DMS79 treated with DMSO at 0.1 percent for 48 hours (cell line): ENCODE measurements around the gene MRC1.

Source experiments
- DNase-seq: peaks from one replicate; lab custom pipeline; 2025; lab: John Stamatoyannopoulos, UW

MRC1 gene

DNA sequence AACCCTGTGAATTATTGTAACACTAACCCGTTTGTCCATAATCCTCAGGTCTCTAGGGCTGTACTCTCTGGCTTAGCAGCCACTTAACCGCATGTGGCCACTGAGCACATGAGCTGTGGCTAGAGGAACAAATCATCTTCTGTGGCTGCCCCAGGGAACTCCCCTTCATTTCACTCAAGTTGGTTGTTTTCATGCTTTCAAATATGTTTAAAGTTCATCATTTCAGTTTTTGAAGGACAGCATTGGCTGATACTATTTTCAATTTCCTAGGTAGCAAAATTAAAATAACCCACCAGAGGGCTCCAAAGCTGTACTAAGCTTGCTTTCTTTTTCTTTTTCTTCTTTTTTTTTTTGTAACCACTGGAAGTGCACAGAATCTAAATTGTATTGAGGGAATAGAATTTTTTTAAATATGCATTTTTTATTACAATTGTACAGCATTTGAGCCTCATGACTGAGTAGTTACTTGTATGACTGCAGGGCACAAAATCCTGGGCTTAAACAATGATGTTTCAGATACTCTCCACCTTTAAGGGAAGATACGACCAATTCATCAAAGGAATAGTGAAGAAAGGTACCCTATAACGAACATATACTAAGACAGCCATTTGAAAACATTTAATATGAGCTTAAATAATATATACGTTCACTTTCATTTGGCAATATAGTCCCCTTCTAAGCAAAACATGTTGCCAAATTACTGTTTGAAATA is 38.6 kb downstream of the MRC1 start:
- DNase-seq: no peak

DNA sequence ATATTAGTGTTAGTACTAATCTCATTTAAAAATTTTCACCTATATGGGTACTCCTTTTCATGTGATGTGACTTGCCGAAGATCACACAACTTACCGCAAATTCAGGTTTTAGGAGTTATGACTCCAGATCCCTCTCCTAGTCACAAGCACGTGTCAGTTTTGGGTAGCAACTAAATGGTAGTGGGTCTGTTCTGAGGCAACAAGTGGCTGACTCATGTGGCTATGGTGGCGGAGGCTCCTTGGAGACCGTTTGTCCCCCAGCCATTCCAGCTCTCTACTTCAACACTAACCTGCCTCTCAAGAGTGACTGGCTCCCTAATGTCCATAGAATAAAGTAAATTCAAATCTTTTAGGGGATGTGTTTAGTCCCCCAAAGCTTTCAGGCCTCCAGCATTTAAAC is 39.5 kb downstream of the MRC1 start:
- DNase-seq: no peak

DNA sequence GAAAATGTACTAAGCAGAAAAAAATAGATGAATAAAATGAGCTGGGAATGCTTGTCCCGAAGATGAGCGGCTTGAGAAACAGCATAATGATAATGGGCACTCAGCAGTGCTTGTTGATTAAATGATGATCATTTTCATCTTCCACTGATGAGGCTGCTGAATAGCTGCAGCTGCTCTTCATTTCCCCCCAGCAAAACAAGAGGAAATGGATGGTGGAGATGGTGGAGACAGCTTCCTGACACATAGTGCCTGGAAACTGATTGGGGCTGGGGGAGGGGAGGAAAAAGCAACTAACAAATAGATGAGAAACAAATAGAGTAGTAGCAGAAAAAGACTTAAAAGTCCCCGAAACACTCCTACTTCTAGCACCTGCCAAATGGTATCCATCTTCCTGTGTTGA is 41.4 kb downstream of the MRC1 start:
- no peak for DNase-seq

DNA sequence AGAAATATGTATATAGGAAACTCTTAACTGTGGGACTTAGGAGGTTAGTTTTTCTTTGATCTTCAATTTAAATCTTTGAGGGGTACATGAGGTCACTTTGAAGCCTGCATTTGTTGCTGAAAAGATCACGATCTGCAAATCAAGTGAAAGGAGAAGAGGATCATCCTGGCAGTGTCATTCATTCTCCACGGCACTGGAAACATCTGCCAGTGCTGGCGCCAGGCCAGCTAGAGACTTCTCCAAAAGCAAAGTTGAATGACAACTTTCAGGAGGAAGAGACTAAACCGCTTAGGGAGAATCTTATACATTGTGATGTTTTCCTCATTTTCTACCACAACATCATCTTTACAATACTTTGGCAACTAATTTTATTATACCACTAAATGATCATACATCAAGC is 42.5 kb downstream of the MRC1 start:
- DNase-seq: no peak

DNA sequence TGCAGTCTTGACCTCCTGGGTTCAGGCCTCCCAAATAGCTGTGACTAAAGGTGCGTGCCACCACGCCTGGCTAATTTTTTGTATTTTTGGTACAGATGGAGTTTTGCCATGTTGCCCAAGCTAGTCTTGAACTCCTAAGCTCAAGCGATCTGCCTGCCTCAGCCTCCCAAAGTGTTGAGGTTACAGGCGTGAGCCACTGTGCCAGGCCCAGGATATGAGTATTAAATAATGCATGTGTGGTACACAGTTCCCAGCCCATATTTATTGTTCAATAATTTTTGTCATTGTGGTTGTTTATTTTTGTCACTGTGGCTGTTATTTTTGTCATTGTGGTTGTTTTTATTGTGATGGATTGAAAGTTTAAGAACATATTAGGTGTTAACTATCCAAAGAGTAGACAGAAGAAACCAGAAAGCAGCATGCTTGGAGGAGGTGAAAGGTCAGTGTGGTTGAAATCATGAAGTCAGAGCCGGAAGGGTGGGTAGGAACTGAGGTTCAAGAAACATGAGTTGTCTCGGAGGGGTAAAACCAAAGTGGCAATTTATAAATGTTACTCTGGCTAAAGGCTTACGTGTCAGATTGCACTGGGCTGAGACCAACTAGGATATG is 45.0 kb downstream of the MRC1 start:
- DNase-seq: no peak

DNA sequence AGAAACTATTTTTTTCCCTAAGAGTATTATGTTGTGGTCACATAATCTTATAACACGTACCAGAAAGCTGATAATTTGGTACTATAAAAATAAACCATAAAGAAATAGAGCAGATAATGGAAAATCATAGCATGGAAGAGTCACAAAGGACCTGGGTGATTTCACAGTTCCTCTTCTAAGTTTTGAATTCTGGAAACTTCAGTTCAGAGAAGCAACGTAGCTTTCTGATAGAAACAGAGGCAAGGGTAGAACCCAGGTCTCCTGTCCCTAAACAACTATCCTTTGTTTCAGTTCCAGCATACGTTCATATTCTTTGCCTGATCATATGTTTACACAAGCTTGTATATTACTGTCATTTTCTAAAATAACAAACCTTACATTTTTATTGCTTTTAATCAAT is 47.9 kb downstream of the MRC1 start:
- no peak for DNase-seq

DNA sequence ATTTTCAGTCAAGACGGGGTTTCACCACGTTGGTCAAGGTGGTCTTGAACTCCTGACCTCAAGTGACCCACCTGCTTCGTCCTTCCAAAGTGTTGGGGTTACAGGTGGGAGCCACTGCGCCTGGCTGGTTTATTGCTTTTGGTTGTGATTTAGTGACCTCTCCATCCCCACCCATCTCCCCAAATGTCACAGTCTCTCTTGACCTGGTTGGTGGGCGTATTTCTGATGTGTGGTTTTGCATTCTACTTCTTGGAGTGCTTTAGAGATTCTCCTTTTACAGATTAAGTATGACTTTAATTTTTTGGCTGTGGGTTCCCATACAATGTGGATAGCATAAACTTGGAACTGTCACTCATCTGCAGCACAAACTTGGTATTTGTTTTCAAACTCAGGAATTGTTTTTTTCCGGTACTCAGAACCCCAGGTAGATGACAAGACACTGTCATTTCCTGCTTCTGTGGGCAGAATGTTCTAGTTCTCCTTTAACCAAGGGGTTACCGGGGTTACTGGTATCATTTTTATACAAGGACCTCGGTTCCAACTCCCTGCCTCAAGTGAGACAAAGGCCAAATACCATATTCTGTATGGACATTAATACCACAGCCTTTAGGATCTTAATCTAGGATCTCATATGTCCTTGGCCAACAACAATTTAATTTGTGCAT is 50.5 kb downstream of the MRC1 start:
- DNase-seq: no peak

DNA sequence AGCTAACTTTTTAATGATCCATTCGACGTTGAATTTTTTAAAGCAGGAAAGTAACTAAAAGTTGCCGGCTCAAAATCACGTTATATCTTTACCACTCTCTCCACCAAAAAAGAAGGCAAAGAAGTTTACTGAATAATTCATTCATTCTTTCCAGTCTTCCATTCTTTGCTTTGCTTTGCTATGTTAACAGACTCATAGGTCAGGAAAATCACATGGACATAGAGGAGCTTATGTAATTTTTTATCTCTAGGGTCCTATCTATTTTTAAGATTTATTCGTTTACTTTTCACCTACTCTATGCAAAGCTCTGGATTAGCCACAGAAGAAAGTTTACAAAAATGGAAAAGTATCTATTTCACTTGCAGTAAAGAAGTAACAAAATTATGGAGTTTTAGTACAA is 52.6 kb downstream of the MRC1 start:
- no peak for DNase-seq

DNA sequence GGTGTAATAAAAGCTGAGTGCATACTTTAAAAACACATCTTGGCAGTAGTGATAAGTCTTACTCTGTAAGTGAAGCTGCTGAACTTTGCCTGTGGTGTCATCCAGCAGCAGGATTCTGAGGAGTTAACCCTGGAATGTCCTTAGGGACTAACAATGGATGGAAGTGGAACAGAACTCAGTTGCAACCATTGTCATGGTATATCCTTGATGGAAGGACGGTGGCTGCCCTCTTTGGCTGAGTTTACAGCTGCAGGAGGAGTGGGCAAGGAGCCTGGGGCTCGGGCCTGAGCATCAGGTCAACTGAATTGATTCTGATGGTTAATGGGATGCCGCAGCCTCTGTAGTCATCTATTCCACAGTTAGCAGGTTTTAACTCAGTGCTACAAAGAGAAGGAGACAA is 56.2 kb downstream of the MRC1 start:
- no peak for DNase-seq

DNA sequence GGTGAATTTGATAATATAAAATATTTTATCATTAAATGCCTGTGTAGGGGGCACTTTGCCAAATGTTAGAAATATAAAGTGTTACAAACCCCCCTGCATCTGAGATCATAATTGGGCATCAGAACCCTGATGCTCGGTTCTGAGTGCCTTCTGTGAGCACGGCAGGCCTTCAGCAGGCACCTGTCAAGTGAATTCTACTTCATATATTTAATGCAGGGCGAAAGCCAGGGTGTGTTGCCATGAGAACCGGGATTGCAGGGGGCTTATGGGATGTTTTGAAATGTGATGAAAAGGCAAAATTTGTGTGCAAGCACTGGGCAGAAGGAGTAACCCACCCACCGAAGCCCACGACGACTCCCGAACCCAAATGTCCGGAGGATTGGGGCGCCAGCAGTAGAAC is 57.2 kb downstream of the MRC1 start:
- DNase-seq: no peak

DNA sequence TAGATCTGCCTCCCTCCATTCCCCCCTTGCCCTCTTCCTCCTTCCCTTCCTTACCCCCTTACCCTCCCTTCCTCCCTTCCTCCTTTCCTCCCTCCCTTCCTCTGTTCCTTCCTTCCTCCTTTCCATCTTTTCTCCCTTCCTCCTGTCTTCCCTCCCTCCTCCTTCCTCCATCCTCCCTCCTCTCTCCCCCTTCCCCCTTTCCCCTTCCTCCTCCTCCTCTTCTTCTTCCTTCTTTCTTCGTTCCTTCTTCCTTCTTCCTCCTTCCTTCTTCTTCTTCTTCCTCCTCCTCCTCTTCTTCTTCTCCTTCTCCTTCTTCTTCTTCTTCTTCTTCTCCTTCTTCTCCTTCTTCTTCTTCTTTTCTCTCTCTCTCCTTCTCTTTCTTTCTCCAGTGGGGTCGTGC is 57.9 kb downstream of the MRC1 start:
- DNase-seq: no peak

DNA sequence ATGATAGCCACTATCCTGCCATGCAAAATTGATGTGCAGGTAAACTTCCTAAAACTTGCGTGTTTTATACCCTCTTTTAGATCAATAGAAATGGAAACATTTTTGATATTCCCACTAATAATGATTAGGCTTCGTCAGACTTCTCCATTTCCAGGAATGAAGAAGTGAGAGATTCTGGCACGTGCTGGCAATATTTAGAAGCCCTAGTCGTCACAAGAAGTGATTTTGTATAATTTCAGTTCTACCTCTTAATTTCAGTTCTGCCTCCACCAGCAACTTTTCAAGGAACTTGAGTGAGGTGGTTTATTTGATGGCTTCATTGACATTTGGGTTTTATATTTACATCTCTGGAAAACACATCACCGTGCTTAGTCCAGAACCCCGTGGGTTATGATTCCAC is 61.9 kb downstream of the MRC1 start:
- DNase-seq: no peak

DNA sequence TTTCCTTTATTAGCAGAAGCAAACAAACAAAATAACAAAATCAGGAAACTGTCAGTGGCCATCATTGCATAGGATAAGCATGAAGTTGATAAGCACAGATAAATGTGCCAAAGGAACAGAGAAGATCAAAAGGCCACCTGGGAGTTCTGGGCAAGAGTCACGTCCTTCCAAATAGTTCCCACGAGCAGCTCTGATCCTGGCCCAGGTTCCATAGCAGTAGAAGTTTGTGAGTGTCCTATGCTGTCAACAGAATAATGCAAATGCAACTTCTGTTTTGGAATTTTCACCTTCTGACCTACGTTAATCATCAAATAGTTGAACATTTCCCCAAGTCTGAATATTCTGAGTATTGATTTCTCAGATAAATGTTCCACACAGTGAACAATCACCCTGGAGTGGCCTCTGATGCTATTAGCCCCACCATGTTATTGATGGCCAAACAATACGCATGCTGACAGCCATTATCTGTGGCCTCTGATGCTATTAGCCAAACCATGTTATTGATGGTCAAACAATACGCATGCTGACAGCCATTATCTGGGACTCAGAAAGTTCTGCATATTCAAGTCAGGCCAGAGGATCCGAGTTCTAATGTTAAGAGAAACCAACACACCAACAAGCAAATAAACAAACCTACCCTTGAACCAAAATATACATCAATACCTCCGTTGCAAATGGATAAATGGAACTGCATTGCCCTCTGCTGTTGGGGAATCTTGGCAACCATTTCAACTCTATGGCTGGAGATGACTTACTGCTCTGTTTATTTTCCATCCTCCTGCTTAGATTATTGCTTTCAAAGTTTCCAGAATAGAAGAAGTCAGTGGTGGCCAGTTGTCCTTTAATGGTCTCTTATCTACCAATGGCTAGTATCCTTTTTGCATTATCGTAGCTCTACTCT is 63.3 kb downstream of the MRC1 start:
- no peak for DNase-seq

DNA sequence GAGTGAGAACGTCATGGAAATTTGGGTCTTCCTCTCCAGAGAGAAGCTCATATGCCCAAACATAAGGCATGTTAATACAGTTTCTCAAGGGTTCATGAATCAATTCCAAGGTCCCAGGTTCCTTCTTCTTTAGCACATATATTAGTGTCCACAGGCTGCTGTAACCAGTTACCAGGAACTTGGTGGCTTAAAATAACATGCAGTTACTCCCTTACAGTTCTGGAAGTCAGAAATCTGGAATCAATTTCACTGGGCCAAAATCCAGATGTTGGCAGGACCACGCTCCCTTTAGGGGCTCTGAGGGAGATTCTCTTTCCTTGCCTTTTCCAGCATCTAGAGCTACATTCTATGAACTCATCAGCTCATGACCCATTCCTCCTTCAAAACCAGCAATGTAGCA is 64.8 kb downstream of the MRC1 start:
- no peak for DNase-seq

DNA sequence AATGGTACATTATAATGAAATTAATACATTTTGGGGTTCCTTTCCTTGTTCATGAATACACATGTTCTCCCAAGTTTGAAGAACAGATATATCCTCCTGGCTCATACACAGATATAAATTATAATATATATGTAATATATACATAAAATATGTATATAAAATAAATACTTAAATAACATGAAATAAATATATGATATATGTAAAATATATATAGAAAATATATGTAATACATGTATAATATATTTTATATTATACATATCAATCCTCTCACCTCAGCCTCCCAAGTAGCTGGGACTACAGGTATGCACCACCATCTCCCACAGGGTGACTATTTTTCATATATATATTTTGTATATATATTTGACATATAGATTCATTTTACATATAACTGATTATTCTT is 68.0 kb downstream of the MRC1 start:
- DNase-seq: no peak

DNA sequence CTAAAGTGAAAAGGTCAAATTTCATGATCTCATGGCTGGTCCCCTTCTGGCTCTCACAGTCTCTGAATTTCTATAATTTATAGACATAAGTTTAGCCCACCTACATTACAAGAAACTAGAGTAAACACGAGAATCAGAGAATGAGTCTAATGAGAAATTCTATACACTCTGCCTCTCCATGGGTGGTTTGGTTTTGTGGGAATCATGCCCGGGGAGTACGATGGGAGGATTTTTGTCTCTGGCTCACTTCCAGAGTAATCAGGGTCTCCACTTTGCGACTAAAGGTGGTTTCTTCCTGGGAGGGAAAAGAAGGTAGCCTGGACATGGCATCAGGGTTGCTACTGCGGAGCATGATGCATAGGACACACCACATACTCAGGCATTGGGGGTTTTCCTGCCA is 69.7 kb downstream of the MRC1 start:
- DNase-seq: no peak

DNA sequence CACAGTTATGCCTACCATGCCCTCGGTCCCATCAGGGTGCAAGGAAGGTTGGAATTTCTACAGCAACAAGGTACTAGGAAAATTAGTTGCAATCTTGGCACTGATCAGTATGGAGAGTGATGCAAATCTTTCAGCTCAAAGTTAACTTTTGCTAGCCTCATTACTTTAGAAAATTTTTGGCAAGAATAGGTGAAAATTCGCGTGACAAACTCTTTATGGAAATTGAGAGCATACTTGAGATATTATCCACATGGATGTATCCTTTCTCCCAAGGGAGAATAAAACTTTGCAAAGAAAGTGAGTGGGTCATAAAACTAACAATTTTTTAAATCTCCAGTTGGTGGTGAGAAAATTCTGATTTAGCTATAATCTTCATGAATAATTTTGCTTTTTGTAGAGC is 71.5 kb downstream of the MRC1 start:
- no peak for DNase-seq

DNA sequence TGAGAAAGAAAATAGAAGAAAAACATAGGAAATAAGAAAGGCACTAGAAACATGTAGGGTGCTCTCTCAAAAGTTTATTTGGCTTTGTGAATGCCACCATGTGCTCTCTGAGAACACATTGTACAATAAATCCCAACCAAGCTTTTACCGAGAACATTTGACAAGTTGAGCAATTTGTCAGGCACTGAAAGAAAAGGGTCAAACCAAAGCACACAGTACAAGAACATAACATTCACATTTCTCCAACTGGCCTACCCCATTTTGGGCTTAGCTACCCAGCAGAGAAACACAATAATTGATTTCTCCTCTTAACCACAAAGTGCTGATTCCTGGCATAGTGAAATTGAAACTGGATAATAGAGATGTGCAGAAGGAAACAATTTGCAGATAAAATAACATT is 73.4 kb downstream of the MRC1 start:
- no peak for DNase-seq

DNA sequence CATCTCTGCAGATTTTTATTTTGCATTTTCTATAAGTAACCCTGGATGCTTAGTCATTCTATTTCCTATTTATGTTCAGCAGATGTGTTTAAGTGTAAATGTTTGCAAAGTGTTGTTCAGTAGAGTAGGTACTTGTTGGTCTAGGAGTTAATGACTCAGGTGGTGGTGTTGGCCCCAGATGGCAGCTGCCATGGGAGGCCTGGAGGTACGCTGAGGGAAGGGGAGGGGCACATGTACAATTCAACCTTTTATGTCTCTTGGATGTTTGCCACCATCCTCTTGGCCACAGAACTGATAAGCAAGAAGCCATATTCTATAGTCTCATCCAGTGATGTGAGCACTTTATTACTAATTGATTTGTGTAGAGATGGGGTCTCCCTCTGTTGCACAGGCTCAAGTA is 74.5 kb downstream of the MRC1 start:
- no peak for DNase-seq

DNA sequence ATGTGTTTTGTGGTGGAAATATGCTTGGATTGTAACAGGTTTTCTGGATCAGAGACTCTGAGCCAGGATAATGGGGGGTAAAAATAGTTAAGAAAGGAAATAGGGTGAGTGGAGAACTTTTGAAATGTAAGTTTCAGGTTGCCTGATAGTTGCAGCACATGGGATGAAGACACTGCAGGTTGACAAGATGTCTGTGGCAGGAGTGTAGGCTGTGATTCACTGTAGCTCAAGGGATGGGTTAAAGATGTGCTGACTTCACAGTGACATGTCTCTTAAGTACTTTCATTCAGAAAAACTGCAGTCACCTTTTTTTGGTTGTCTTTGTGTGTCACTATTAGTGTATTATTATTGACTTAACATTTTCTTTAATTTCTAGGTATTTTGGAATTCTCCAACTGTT is 79.0 kb downstream of the MRC1 start:
- no peak for DNase-seq

DNA sequence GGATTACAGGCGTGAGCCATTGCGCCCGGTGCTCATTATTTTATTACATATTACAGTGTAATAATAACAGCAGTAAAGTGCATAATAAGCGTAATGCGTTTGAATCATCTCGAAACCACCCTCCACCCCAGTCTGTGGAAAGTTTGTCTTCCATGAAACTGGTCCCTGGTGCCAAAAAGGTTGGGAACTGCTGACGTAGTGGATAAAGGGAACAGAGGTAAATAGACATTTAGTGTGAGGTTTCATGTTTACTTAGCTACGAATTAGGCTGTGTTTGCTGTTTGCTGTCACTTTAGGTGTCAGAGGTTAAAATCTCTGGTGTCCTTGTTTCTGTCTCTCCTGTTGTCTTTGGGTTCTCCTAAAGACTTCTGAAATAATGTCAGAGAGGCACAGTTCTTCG is 82.3 kb downstream of the MRC1 start:
- DNase-seq: no peak

DNA sequence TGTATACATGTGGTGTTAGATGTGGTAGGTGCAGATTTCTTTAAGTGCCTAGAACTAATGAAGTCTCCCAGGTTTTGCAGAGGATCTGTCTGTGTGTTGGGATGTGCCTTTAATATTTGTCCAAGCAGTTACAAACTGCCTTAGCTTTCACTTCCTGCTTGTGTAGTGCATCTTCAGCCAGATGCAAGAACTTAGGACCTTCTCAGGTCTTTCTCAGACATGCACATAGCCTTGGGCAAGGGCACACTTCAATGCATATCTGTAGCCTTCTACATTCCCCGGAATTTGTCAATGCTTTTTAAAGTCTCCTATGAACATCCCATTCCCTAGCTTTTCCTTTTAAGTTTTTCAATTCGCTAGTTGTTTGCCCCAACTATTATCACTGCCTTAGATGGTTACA is 95.4 kb downstream of the MRC1 start:
- DNase-seq: no peak

DNA sequence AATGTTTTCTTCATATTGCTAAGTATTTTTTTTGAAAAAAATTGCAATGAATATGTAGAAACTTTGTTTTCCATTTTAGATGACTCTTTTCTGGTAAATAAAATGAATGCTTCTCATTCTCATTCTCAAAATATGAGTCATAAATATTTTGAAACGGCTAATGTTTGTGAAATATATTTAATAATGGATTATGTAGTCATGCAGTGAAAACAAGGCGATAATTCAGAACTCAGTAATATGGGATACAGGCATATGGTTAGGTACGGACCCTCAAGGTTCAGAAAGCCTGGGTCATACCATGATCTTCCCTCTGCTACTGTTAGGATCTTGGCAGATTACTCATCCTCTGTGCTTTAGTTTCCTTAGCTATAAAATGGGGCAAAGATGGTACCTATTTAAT is 96.3 kb downstream of the MRC1 start:
- no peak for DNase-seq
